Loucy (cell line): Measurements from ENCODE around the gene RNF181.

Experiments
- CTCF ChIP-seq: fragments of 200-600 bp; sonication (generic); conservative IDR thresholded peaks from 2 replicates; pipeline ENCODE4 v1.5.1; 2014; ENCODE audit warnings: mild to moderate bottlenecking, antibody characterized with exemption, low read length
- EZH2phosphoT487 ChIP-seq: fragments of 200-600 bp; IDR thresholded peaks from 2 replicates; pipeline ENCODE4 v1.6.1; 2018; ENCODE audit warnings: antibody characterized with exemption, mild to moderate bottlenecking, moderate library complexity, borderline replicate concordance

GRCh38 chr2:85619617-85620016, 24.1 kb downstream of the RNF181 start:
- TF ChIP-seq CTCF (no peak), EZH2phosphoT487 (no peak)
